Pulmonary artery endothelial cell (primary cell): ENCODE results near the gene KCNK13. TPM values are rescaled to one million over a fixed set of nuclear protein-coding genes. Genes with fewer than 3 reads are reported as not detected.
A peak's percentile ranks its signal among the peaks of the same experiment; 100 is the strongest.
"Not testable (repeated sequence)": the region's sequence is repeated elsewhere in the genome, so short reads cannot be mapped to it uniquely, and the experiment has no call there.

Source experiments
- DNase-seq: peaks from one replicate; pipeline ENCODE4 v3.0.0-alpha.2; 2011; ENCODE audit warnings: low read depth, low spot score
- total RNA-seq: library from RNA; depleted of rRNA; stranded (reverse); fragments of >200 nt; gene quantifications from 2 replicates; pipeline ENCODE4 v1.2.3, GENCODE V29; 2014

KCNK13 gene
- 0.04 TPM in 1 of 2 replicates, not detected in the other for total RNA-seq

DNA sequence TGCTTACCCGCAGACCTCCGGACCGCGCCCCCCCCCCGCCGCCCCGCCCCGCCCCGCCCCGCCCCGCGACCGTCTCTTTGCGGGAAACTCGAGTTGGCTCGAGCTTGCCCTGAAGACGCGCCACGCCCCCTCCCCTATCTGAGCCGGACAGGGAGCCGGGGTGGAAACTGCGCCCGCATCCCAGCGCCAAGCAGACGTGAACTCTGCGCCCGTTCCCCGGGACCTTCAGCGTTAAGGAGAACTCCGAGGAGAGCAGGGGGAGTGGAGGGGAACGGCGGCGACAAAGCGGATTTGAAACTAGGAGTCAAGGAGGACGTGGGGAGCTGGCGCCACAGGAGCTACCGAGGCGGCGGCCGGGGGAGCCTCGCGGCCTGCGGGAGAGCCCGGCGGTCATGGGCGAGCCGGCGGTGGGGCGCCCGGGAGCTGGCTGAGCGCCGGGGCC lies at the start of gene KCNK13:
Gene KCNK13 (plus strand): TSS at position 310 of the 442 bp plus-strand sequence. CDS start 212 bp downstream, outside the sequence.
- DNase-seq = no peak

DNA sequence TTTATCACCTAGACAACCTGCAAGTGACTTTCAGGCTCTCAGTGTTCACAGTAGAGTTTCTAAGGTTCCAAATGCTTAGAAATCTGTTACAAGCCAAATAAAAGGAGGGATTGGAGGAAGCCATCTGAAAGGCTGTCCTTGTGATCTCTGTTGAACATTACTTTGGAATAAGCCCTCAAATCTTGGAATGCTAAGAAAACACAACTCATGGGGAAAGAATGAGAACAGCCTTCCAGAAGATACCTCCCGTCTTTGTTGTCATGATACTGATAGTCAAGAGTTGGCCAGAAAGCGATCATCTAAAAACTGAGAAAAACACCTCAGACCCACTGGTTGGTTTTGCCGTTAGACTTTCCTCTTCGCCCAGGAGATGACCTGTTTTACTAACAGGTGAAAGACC lies 44.4 kb upstream of the KCNK13 start:
- DNase-seq = no peak

DNA sequence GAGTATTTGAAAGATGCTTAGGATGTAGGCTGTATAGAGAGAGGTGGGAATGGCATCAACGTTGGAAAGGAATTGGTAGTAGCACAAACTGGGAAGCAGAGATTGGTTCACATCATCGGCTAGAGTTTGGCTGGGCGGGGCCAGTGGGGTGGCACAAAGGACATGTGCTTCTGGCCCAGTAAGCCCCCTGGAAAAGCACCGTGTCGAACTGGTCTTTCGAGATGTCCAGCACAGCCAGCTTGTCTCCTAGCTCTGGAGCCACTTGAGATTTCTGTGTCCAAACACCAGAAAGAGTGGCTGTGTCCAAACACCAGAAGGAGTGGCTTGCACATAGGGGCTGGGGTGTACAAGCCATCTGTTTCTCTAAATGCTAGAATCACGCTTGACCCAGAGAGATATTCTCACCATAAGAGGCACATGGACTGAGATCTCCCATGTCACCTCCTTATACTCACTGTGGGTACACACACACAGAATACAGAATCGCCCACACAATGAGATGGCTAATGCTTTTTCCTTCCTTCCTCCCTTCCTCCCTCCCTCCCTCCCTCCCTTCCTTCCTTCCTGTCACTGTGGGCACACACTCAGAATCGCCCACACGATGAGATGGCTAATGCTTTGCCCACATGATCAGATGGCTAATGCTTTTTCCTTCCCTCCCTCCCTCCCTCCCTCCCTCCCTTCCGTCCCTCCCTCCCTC lies 41.8 kb upstream of the KCNK13 start:
- DNase-seq = no peak

DNA sequence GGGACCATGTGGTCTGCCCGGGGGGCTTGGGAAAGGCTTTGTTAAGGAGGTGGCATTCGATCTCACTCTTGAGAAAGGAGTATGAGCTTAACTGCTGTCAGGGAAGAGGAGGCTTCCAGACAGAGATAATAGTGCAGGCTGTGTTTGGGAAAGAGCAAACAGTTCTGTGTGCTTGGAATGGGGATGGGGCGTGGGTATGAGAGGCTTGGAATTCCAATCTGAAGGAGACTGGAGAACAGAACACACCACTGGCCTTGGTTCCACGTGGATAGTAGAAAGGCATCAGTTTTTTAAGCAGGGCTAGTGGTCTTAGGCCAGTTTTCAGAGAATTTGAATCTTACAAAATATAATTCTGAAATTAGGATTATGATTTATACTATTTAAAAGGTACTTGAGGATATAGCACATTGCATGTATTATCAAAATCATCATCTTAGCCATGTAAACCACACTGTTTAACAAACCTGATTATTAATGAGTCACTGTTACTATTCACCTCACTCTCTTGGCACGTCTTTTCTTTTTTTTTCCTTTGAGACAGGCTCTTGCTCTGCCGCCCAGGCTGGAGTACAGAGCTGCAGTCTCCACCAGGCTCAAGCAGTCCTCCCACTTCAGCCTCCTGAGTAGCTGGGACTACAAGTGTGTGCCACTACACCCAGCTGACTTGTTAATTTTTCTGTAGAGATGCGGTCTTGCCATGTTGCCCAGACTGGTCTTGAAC lies 38.5 kb upstream of the KCNK13 start:
- no peak for DNase-seq

DNA sequence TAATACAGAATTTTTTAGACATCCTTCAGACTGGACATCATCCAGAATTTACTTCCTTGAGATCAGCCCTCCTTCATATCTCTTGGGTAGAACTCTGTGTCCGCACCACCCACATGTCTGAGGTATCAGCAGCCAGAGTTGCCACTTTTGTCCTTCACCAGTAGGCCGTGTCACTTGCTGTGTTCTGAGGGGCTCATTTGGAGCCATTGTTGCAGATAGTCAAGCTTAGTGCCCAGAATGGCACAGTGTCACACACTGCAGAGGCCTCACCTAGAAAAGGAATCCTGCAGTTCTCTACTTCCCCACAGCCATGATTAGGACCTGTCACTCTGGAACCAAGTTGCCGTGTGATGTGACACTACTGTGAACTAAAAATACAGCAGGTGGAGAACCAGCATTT lies 36.9 kb upstream of the KCNK13 start:
- no peak for DNase-seq

DNA sequence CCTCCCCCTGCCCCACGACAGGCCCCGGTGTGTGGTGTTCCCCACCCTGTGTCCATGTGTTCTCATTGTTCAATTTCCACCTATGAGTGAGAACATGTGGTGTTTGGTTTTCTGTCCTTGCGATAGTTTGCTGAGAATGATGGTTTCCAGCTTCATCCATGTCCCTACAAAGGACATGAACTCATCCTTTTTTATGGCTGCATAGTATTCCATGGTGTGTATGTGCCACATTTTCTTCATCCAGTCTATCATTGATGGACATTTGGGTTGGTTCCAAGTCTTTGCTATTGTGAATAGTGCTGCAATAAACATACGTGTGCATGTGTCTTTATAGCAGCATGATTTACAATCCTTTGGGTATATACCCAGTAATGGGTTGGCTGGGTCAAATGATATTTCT lies 35.2 kb upstream of the KCNK13 start:
- DNase-seq = not testable (repeated sequence)

DNA sequence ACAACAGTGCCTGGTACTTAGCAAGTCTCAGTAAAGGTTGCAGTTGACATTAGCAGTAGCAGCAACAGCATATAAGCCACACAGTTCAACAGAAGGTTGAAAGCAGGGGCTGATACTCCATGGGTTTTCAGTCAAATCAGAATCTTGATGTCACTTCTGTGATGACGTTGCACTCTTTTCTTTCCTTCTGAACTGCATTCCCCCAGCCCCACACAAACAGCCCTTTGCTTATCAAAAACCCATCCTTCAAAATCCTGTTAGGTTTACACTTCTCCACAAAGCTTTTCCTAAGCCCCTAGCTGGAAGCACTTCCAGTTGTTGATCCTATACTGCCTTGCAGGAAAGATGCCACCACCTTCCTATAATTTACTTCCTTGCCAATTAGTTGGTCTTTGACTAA lies 34.0 kb upstream of the KCNK13 start:
- DNase-seq = no peak

DNA sequence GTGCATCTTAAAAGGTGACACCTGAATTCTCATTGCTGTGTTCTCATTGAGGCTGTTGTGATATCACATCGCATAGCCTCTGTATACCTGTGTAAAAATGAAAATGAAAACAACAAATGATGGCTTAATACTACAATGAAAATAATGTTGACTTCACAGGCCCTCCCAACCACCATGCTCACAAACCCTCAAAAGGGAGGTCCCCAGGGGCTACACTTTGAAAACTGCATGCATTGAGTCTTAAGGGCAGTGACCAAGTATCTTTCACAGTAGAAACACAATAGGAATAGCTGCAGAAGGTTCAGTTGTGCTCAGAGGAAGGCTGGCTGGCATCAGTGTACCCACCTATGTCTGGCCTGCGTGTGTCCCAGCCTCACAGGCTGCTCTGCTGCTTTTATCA lies 27.6 kb upstream of the KCNK13 start:
- DNase-seq = no peak

DNA sequence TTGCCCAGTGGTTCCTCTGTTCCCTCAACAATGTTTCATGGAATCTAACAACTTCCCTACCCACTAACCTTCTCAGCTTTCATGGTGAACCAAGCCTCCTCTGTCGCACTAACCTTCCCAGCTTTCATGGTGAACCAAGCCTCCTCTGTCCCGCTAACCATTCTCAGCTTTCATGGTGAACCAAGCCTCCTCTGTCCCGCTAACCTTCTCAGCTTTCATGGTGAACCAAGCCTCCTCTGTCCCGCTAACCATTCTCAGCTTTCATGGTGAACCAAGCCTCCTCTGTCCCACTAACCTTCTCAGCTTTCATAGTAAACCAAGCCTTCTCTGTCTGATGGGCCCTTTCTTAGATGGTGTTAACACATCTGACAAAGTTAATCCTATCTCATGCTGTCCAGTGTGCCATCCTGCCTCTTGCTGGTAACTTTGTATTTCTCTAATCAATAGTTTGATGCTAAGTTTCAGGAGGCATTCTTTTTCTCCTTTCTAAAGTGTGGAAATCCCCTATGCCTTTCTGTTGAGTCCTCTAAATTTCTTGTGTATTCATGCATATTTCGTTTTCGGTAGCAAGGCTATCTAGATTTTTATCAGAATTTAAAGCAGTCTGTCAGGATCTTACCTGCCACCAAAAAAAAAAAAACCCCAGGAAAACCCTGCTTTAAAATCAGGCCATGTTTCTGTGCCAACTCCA lies 26.8 kb upstream of the KCNK13 start:
- no peak for DNase-seq

DNA sequence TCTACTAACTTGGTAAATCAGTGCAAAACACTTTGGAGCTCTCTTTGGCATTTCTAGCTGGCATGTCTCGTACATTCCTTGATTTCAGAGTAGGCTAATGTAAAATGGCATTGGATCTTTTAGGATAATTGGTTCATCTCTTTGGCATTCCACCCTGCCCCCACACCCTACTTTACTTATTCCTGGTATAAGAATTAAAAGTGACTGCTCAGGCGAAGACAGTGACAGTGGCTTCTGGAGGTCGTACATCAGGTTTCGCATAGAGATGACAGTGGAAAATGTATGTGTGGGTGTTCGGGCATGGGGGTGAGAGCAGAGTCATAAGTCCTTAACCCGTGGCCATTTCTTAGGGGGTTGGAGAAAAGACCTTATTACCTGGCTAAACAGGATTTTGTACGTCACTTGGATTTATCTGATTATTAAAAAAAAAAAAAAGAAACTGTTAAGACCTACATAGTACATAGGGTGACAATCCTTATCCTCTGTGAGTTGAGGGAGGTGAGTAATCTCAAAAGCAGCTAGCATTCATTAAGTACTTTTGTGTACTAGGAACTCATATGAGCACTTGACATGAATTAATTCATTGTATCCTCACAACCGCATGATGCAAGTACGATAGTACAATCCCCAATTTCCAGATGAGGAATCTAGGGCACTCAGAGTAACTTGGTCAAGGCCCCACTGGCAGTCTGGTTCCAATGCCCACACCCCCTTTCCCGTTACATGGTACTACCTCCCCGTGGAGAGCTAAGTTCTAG lies 22.4 kb upstream of the KCNK13 start:
- DNase-seq = no peak

DNA sequence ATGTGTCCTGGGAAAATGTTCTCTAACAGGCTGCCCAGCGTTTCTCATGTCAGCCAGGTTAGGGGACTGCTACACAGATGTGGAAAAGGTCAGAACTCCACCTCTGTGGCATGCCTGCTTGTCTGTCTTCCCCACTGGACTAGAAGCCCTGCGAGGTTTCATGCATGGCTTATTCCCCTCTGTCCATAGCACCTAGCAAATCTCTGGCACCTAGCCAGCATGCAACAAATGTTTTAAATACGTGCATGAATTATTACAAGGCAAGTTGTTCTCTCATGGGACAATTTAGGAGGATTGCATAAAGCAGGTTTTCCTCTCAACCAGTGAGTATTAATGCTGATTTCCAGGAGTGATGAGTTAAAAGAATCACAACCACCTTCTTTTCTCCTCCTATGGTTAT lies 21.4 kb upstream of the KCNK13 start:
- DNase-seq = no peak

DNA sequence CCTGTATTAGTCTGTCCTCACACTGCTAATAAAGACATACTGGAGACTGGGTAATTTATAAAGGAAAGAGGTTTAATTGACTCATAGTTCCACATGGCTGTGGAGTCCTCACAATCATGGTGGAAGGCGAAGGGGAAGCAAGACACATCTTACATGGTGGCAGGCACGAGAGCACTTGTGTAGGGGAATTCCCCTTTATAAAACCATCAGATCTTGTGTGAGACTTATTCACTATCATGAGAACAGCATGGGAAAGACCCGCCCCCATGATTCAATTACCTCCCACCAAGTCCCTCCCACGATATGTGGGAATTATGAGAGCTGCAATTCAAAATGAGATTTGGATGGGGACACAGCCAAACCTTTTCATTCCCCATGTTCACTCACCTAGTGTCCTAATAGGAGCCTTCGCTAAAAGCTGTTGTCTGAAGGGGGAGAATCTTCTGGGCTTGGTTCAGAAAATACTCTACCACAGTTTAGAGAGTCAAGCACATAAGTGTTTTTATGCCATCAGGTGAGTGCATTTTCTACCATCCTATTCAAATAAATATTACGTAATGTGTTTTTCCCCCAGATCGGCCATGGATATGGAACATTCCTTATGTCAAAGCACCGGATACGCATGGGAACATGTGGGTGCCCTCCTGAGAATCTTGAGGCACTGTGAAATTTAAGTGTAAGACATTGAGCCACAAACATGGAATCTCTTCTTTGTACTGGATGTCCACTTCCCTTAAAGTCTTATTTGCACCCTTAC lies 19.1 kb upstream of the KCNK13 start:
- no peak for DNase-seq

DNA sequence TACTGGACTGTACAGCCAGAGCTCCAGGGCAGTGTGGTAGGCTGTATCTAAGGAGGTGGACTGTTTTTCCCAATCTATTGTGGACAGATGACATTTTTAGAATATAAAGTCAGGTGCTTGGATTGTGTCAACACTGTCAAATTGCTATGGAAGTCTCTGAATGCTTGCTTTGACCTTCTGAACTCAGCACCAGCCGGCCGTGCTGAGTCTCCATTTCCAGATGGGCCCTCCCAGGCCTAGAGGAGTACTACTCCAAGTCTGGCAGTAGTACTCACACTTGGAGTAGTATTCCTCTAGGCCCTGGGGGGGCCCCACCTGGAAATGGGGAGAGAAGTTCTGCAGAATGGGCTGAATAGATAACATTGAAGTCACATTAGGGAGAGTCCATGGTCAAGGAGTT lies 16.2 kb upstream of the KCNK13 start:
- no peak for DNase-seq

DNA sequence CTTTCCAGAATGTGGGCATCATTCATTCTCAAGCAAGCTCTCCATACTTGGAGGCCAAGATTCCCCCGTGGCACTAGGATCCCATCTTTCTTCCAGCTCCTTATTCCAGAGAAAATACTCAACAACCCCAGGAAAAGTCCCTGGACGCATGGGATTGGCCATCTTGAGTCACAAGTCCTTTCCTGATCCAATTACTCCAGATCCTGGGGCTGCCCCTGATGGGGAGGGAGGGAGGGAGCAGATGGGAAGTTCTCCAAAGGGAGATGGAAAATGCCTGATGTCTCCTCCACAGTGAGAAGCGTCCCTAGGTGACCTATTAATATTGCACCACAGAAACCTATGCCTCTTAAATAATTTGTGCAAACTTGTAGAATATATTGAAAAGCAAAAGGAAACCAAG lies 12.4 kb upstream of the KCNK13 start:
- no peak for DNase-seq

DNA sequence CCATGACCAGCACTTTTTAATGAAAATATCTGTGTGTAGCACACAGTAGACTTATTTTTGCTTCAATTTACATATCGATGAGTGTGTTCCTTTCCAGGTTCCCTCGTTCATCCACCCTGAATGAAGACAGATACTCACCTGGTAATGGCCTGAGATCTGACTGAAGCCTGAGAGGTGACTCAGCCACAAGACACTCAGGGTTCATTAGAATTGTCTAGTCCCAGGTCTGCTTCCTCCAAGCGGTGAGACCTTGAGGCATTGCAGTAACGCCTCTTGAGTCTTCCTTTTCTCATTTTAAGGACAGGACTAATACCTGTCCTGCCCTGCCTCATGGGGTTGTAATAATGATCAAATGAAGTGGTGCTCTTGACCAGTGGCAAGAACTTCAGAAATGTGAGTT lies 11.5 kb upstream of the KCNK13 start:
- DNase-seq = no peak

DNA sequence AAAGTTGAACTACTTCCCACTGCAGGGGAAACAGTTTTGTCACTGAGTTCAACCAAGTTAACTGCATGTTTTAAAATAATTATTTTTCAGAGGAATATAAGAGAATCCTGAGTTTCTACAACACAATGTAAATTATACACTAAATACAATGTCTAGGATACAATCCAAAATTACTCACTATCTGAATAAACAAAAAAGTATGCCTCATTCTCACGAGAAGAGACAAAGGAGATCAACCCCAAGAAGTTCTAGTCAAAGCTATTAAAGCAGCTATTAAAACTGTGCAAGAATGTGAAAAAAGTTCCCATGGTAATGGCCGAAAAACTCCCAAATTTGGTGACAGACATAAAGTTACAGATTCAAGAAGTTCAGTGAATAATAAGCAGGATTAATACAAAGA lies 8.8 kb upstream of the KCNK13 start:
- DNase-seq = no peak

DNA sequence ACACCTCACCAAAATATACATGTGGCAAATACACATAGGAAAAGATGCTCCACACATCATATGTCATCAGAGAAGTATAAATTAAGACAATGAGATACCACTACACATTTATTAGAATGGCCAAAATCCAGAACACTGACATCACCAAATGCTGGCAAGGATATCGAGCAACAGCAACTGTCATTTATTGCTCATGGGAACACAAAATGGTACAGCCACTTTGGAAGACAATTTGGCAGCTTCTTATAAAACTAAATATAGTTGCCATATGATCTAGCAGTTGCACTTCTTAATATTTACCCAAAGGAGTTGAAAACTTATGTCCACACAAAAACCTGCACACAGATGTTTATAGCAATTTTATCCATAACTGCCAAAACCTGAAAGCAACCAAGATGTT lies 7.0 kb upstream of the KCNK13 start:
- no peak for DNase-seq

DNA sequence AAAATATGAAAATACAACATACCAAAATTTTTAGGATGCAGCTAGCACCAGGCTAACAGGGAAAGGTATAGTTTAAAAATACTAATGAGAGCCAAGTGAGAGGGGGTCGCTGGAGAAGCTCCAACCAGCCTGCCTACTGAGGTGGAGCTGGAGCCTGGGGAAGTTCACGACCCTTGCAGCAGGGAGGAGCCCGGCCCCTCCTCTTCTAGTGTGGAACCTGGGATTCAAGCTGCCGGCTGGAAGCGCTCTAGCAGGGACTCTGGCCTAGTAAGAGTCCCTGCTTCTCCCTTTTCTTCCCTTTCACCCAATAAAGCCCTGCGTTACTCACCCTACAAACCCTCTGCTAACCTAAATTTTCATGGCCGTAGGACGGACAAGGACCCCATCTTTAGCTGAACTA lies 5.0 kb upstream of the KCNK13 start:
- DNase-seq = no peak

DNA sequence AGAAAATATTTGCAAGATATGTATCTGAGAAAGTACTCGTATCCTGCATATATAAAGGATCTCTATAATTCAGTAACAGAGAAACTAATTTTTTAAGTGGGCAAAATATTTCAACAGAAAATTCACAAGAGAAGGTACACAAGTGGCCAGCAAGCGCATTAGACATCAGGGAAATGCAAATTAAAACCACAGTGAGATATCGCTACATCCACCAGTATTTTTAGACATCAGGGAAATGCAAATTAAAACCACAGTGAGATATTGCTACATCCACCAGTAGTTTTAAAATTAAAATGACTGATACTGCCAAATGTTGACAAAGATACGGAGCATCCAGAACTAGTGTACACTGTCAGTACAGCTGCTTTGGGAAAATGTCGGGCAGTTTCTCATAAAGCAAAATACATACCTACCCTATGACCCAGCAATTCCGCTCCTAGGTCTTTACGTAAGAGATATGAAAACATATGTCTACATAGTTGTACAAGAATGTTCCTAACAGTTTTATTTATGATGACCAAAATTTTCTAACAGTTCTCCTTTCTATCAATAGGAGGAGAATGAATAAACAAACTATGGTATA lies 2.8 kb upstream of the KCNK13 start:
- DNase-seq = no peak

DNA sequence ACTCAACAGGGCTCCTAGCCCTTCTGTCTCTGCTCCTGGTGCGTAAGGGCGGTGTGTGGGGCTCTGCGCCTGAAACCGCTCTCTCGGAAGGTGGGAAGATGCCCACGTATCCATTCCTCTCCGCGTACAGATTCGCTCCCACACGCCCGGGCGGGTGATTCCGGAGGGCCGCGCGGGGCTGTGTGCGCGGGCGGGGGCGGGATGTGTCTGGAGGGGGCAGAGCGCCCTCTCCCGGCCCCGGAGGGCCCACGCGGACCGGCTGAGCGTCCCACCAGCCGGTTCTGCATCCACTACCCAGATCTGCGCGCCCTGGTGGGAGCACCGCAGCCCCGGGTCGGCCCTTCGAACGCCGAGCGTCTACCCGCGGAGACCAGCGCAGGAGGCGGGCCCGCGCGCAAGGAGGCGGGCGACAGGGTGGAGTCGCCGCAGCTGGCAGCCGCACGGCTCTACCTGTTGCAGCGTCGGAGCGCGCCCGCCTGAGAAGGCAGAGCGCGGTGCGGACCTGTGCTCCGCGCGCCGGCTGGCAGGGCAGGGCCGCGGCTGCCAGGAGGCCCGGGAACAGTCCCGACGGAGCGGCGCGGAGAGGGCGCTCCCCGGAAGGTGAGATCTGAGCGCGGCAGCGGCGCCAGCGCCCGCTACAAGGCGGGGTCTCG lies 1.4 kb upstream of the KCNK13 start:
- DNase-seq = peak; percentile 10
